K562 (cell line): ENCODE results near the gene GET3. TPM values are rescaled to one million over a fixed set of nuclear protein-coding genes. Genes with fewer than 3 reads are reported as not detected.

Source experiments
- ATAC-seq: fragments of 200-7000 bp; cut with Tn5 transposase; 3 replicates; pipeline ENCODE4 v1.9.1; 2020; ENCODE audit warnings: moderate library complexity
- BruUV-seq: library from RNA; stranded (reverse); fragments of 400-500 nt; replicated peaks from 2 replicates; lab custom pipeline; 2021; lab: Mats Ljungman, UMichigan
- CTCF ChIA-PET: fragments of 300-600 bp; formaldehyde crosslinking; extraction: SDS; loops from one replicate; lab custom pipeline; 2021; ENCODE audit warnings: low intra/inter-chr PET ratio; lab: Yijun Ruan, JAX
- POLR2A ChIA-PET: fragments of 300-600, 350-650 bp; sonication (Branson Sonifier 250); formaldehyde crosslinking; extraction: SDS; loops from one replicate; lab custom pipeline; 2021; ENCODE audit warnings: antibody characterized with exemption, inconsistent platforms; lab: Yijun Ruan, JAX
- DNase-seq, 4 experiments: peaks; one replicate each; pipeline versions ENCODE4 v3.0.0 to v3.0.0-alpha.2; 2011 to 2018; ENCODE audit warnings: low spot score in 3 of 4, mixed read lengths in 3 of 4; ENCODE audit errors: extremely low read depth in 1 of 4
- FAIRE-seq: peaks from 2 replicates; lab custom pipeline; 2011; peaks lifted over from hg19 to GRCh38; lab: Jason Lieb, UNC
- H2AFZ ChIP-seq: 2 replicates; pipeline ENCODE4 v1.6.0; 2011; ENCODE audit warnings: low read depth, low read length, control low read depth, inconsistent platforms
- H3K27ac ChIP-seq: fragments of 200-600 bp; 3 replicates; pipeline ENCODE4 v1.8.0; 2011; ENCODE audit warnings: low read depth, mild to moderate bottlenecking, control low read depth, inconsistent platforms, low read length, moderate library complexity, mixed read lengths; ENCODE audit errors: extremely low read depth
- H3K27me3 ChIP-seq, 2 experiments: fragments of 300-600 bp in 1 of 2; 2 replicates in 1 of 2; 3 replicates in 1 of 2; pipeline versions ENCODE4 v1.6.0 to v1.8.0; 2011; ENCODE audit warnings: inconsistent platforms in 2 of 2, low read length in 2 of 2, mild to moderate bottlenecking in 1 of 2, mixed read lengths in 1 of 2, moderate library complexity in 1 of 2; ENCODE audit not compliant: control insufficient read depth in 2 of 2, insufficient read depth in 2 of 2
- H3K36me3 ChIP-seq: fragments of 300-600 bp; 3 replicates; pipeline ENCODE4 v1.8.0; 2011; ENCODE audit warnings: mild to moderate bottlenecking, low read length, inconsistent platforms; ENCODE audit not compliant: control insufficient read depth, insufficient read depth
- H3K4me1 ChIP-seq, 2 experiments: fragments of 200-600 bp in 1 of 2; replicated peaks in 1 of 2; 2 replicates in 1 of 2; 3 replicates in 1 of 2; pipeline versions ENCODE4 v1.5.1 to v1.8.0; 2011; ENCODE audit warnings: inconsistent platforms in 2 of 2, low read length in 2 of 2, mild to moderate bottlenecking in 1 of 2, mixed read lengths in 1 of 2, moderate library complexity in 1 of 2; ENCODE audit not compliant: control insufficient read depth in 2 of 2, insufficient read depth in 2 of 2
- H3K4me2 ChIP-seq: 2 replicates; pipeline ENCODE4 v1.6.1; 2011; ENCODE audit warnings: low read length, control low read depth, inconsistent platforms, mixed read lengths; ENCODE audit not compliant: insufficient read depth
- H3K4me3 ChIP-seq: fragments of 200-600 bp; sonication (generic), shearing (Covaris generic); 2 replicates; pipeline ENCODE4 v1.5.1; 2016; ENCODE audit warnings: control low read depth, inconsistent platforms
- H3K79me2 ChIP-seq: fragments of 200-600 bp; 3 replicates; pipeline ENCODE4 v1.8.0; 2011; ENCODE audit warnings: low read length, inconsistent platforms; ENCODE audit not compliant: control insufficient read depth, insufficient read depth
- H3K9ac ChIP-seq, 2 experiments: 2 replicates each; pipeline versions ENCODE4 v1.6.0 to v1.6.1; 2011; ENCODE audit warnings: low read depth in 2 of 2, low read length in 2 of 2, control low read depth in 1 of 2, inconsistent platforms in 1 of 2, mild to moderate bottlenecking in 1 of 2, mixed read lengths in 1 of 2; ENCODE audit not compliant: insufficient read depth in 1 of 2
- H3K9me1 ChIP-seq: one replicate; pipeline ENCODE4 v1.6.0; 2011; ENCODE audit warnings: inconsistent platforms, mild to moderate bottlenecking, low read length, moderate library complexity; ENCODE audit not compliant: control insufficient read depth, insufficient read depth
- H3K9me3 ChIP-seq: replicated peaks from 2 replicates; pipeline ENCODE4 v1.5.1; 2011; ENCODE audit warnings: low read depth, low read length, inconsistent platforms; ENCODE audit not compliant: control insufficient read depth, insufficient read depth
- H4K20me1 ChIP-seq: replicated peaks from 2 replicates; pipeline ENCODE4 v1.6.1; 2011; ENCODE audit warnings: low read length, inconsistent platforms, mixed read lengths; ENCODE audit not compliant: control insufficient read depth, insufficient read depth
- CTCFL ChIP-seq: IDR thresholded peaks from 2 replicates; pipeline ENCODE4 v1.6.1; 2011; ENCODE audit warnings: borderline replicate concordance, low read depth, mild to moderate bottlenecking, moderate library complexity, low read length; ENCODE audit not compliant: insufficient read depth, poor library complexity, severe bottlenecking
- E2F4 ChIP-seq: sonication (generic); formaldehyde crosslinking; IDR thresholded peaks from 2 replicates; pipeline ENCODE4 v1.8.0; 2022; ENCODE audit warnings: mild to moderate bottlenecking, low read depth, missing genetic modification reagents
- HBP1 ChIP-seq: fragments of 450-650 bp; formaldehyde crosslinking; IDR thresholded peaks from 2 replicates; pipeline ENCODE4 v1.4.0; 2022; ENCODE audit warnings: missing genetic modification characterization
- KAT2B ChIP-seq: IDR thresholded peaks from one replicate; pipeline ENCODE4 v1.6.1; 2012; ENCODE audit warnings: low read depth, mild to moderate bottlenecking, control low read depth, inconsistent platforms, low read length, moderate library complexity
- L3MBTL2 ChIP-seq: fragments of 450-650 bp; IDR thresholded peaks from 2 replicates; pipeline ENCODE4 v1.6.1; 2016; ENCODE audit warnings: mild to moderate bottlenecking, moderate library complexity
- MAZ ChIP-seq, 2 experiments: fragments of 450-650 bp in 1 of 2; sonication (generic) in 1 of 2; formaldehyde crosslinking; IDR thresholded peaks in 1 of 2; conservative IDR thresholded peaks in 1 of 2; 2 replicates each; pipeline versions ENCODE4 v1.4.0 to v1.5.0; 2020; ENCODE audit warnings: mild to moderate bottlenecking in 1 of 2, missing genetic modification reagents in 1 of 2
- MEIS2 ChIP-seq: fragments of 450-650 bp; IDR thresholded peaks from 2 replicates; pipeline ENCODE4 v1.6.1; 2014; ENCODE audit warnings: mild to moderate bottlenecking; ENCODE audit not compliant: partially characterized antibody
- TAF1 ChIP-seq: IDR thresholded peaks from 2 replicates; pipeline ENCODE4 v1.6.1; 2011; ENCODE audit warnings: mild to moderate bottlenecking, low read length, moderate library complexity; ENCODE audit not compliant: insufficient read depth, control insufficient read depth, severe bottlenecking; ENCODE audit errors: extremely low read depth
- ZFP1 ChIP-seq: fragments of 450-650 bp; formaldehyde crosslinking; IDR thresholded peaks from 2 replicates; pipeline ENCODE4 v1.4.0; 2020; ENCODE audit warnings: mild to moderate bottlenecking, mixed read lengths
- ZFP30 ChIP-seq: fragments of 250-450 bp; sonication (Bioruptor Pico); IDR thresholded peaks from 2 replicates; pipeline ENCODE4 v1.8.0; 2022; ENCODE audit warnings: moderate library complexity, mild to moderate bottlenecking, inconsistent platforms, borderline replicate concordance
- ZNF12 ChIP-seq: sonication (generic); formaldehyde crosslinking; IDR thresholded peaks from 2 replicates; pipeline ENCODE4 v1.4.0; 2020; ENCODE audit warnings: mild to moderate bottlenecking, missing genetic modification reagents
- ZNF140 ChIP-seq: fragments of 250-450 bp; sonication (Bioruptor Pico); IDR thresholded peaks from 2 replicates; pipeline ENCODE4 v1.8.0; 2021; ENCODE audit warnings: moderate library complexity, mild to moderate bottlenecking, inconsistent platforms
- WGBS: fragments of 100-300 bp; shearing (Covaris generic); methylation state at CpG from one replicate; pipeline ENCODE4 v1.1.6; 2016; ENCODE audit warnings: low coverage, mixed read lengths; ENCODE audit not compliant: insufficient coverage; ENCODE audit errors: missing lambda C conversion rate; 5-methylcytosine and 5-hydroxymethylcytosine counted together
- in situ Hi-C: fragments of 300-500 bp; cut with MboI; formaldehyde crosslinking; loops from 4 replicates; pipeline ENCODE4 v1.15.0; 2018; ENCODE audit warnings: inconsistent platforms, mixed read lengths
- intact Hi-C: fragments of 100-400 bp; cut with micrococcal nuclease; formaldehyde crosslinking; loops from 2 replicates; pipeline ENCODE4 v1.14.2; 2022
- polyA plus RNA-seq, 8 experiments: library from polyadenylated mRNA; depleted of rRNA in 4 of 8; stranded (reverse) in 5 of 8; unstranded in 3 of 8; fragments of >200 nt; fragmentation: Nextera tagmentation in 2 of 8; fragmentation: Illumina TruSeq in 1 of 8; extraction: Ambion mirVana in 2 of 8; extraction: Trizol in 1 of 8; gene quantifications; 2 replicates each; pipeline versions ENCODE4 v1.2.1 to v1.2.3, GENCODE V29; 2011 to 2014; ENCODE audit warnings: inconsistent platforms in 1 of 8, missing spikeins in 1 of 8
- total RNA-seq, 7 experiments: library from RNA; depleted of rRNA in 6 of 7; stranded (reverse); fragments of >200 nt in 6 of 7; fragmentation: Illumina TruSeq in 2 of 7; extraction: Trizol in 2 of 7; gene quantifications; 2 replicates each; pipeline versions ENCODE4 v1.2.1 to v1.2.3, GENCODE V29; 2011 to 2021; ENCODE audit warnings: low replicate concordance in 1 of 7

GET3 gene
- total and polyA plus RNA-seq, 9 of the 15 experiments (the other 6 are each of a cell fraction or from before 2014, with no cell fraction given): 8.3 to 83.5 (median 51.8) TPM

- Histone ChIP-seq H3K9me3 (peaks cover 8% of the 10 kb centered on the region), H3K9ac (peak within 1 kb of the TSS in 1 of 2 experiments; percentile 72; a peak in 2 of 4 replicates), H3K27ac (no peak within 1 kb of the TSS), H3K4me2 (no peak within 1 kb of the TSS), H3K4me1 (peaks cover 0 to 30% of the 10 kb centered on the region in 2 experiments; a peak in 3 of 5 replicates), H3K4me3 (no peak within 1 kb of the TSS), H3K27me3 (peaks cover 20 to 36% of the 10 kb centered on the region in 2 experiments; a peak in 3 of 5 replicates), H3K79me2 (no peaks in the 10 kb centered on the region), H3K36me3 (peaks cover 14% of the 10 kb centered on the region; the same call in 1 of the 3 replicates), H2AFZ (no peak within 1 kb of the TSS), H4K20me1 (no peaks in the 10 kb centered on the region), H3K9me1 (no peaks in the 10 kb centered on the region)
- intact Hi-C loops: no loop called here
- DNase-seq: peak in 2 of 4 experiments; percentile 55
- ChIA-PET CTCF (no interaction called here), POLR2A (interaction anchor here (0.6 to 1.9 kb wide), 7 partner anchors 16 to 766 kb away, joined by 3 to 5 read pairs (median 3); partner anchors contain the start of gene DHPS)
- no peak for FAIRE-seq
- in situ Hi-C loops: no loop called here
- peak; percentile 49 for ATAC-seq
- 4% methylated on average over 8 of the region's 14 CpGs for WGBS
- no TSS peak for BruUV-seq
- TF ChIP-seq MAZ (CRISPR knock-in tag; conservative IDR thresholded peaks at IDR 0.05 in 1 of 2, IDR thresholded peaks at IDR 0.05 in 1 of 2) (no peak), ZNF12 (CRISPR knock-in tag) (no peak), KAT2B (no peak), E2F4 (no peak), L3MBTL2 (no peak), HBP1 (CRISPR knock-in tag) (no peak), CTCFL (no peak), TAF1 (no peak), ZFP30 (CRISPR knock-in tag) (no peak), ZNF140 (CRISPR knock-in tag) (no peak), ZFP1 (CRISPR knock-in tag) (no peak), MEIS2 (no peak)
Measured at GRCh38 chr19:12751635-12752034, 14.3 kb downstream of the GET3 start, which contains the start of gene BEST2. BEST2 (plus strand) TSS chr19:12751791; CDS start chr19:12752593, 802 bp downstream.
